RWPE1 (cell line): ENCODE results near the gene GRIK4.

ENCODE experiments used
- CTCF ChIA-PET: fragments of 350-600 bp; sonication (Branson Sonifier 250); formaldehyde crosslinking; extraction: SDS; loops from one replicate; lab custom pipeline; 2021; lab: Yijun Ruan, JAX
- POLR2A ChIA-PET: fragments of 400-600 bp; formaldehyde crosslinking; extraction: SDS; loops from one replicate; lab custom pipeline; 2020; ENCODE audit warnings: antibody characterized with exemption; ENCODE audit not compliant: low non-redundant PET; lab: Yijun Ruan, JAX
- DNase-seq: peaks from one replicate; pipeline ENCODE4 v3.0.0; 2012; ENCODE audit warnings: low spot score
- H3K27ac ChIP-seq: fragments of 450-650 bp; 2 replicates; pipeline ENCODE4 v1.5.1; 2017
- CTCF ChIP-seq: fragments of 450-650 bp; conservative IDR thresholded peaks from 2 replicates; pipeline ENCODE4 v1.5.1; 2017; ENCODE audit warnings: low read depth, mild to moderate bottlenecking

GRIK4 gene

GRCh38 chr11:120505801-120506425 lies 5.6 kb upstream of the GRIK4 start:
- ChIA-PET CTCF (no interaction called here), POLR2A (no interaction called here)
- TF ChIP-seq CTCF: no peak
- DNase-seq: no peak
- H3K27ac ChIP-seq: no peak overlapping the region

GRCh38 chr11:120509346-120510053 lies 2.0 kb upstream of the GRIK4 start:
- H3K27ac ChIP-seq: no peak overlapping the region
- no peak for TF ChIP-seq CTCF
- no peak for DNase-seq
- ChIA-PET CTCF (interaction anchor here (2.2 to 4.1 kb wide), 3 partner anchors 123 to 444 kb away, joined by 6 to 61 read pairs (median 8); no protein-coding TSS in a partner anchor), POLR2A (no interaction called here)

GRCh38 chr11:120510406-120511115 lies 987 bp upstream of the GRIK4 start:
- TF ChIP-seq CTCF: no peak
- POLR2A ChIA-PET: no interaction called here
- no peak overlapping the region for H3K27ac ChIP-seq
- DNase-seq: no peak
- CTCF ChIA-PET: interaction anchor here (0.6 to 4.1 kb wide), 15 partner anchors 8 to 982 kb away, joined by 3 to 61 read pairs (median 6); no protein-coding TSS in a partner anchor

- no peak for TF ChIP-seq CTCF
- DNase-seq: no peak
- no peak overlapping the region for H3K27ac ChIP-seq
- CTCF ChIA-PET: interaction anchor here (0.6 to 4.1 kb wide), 30 partner anchors 10 to 846 kb away, joined by 3 to 61 read pairs (median 4); no protein-coding TSS in a partner anchor
- POLR2A ChIA-PET: no interaction called here
These were observed 531 bp downstream of the GRIK4 start for GRCh38 chr11:120511820-120512738.

- no peak for DNase-seq
- TF ChIP-seq CTCF: no peak
- H3K27ac ChIP-seq: no peak overlapping the region
- ChIA-PET POLR2A (no interaction called here), CTCF (interaction anchor here (0.5 to 1.5 kb wide), 5 partner anchors 13 to 1911 kb away, joined by 3 to 15 read pairs (median 3); no protein-coding TSS in a partner anchor)
These were observed 1.3 kb downstream of the GRIK4 start for GRCh38 chr11:120512739-120513435.
